SK-N-SH treated with all-trans-retinoic acid at 6 μM for 48 hours (cell line): ENCODE measurements around the gene SOX10.

Source experiments
- ATAC-seq: fragments of 200-7000 bp; cut with Tn5 transposase; 3 replicates; pipeline ENCODE4 v1.9.1; 2020; ENCODE audit warnings: mild to moderate bottlenecking, moderate library complexity
- ARNTL ChIP-seq: fragments of 450-650 bp; formaldehyde crosslinking; IDR thresholded peaks from 2 replicates; pipeline ENCODE4 v1.5.0; 2020; ENCODE audit warnings: low read depth, mild to moderate bottlenecking, moderate library complexity, borderline replicate concordance
- BACH2 ChIP-seq: fragments of 250-450 bp; sonication (Bioruptor Pico); IDR thresholded peaks from 2 replicates; pipeline ENCODE4 v1.9.0; 2021; ENCODE audit warnings: mild to moderate bottlenecking, borderline replicate concordance
- CSDC2 ChIP-seq: fragments of 250-450 bp; sonication (Bioruptor Pico); IDR thresholded peaks from 2 replicates; pipeline ENCODE4 v1.5.0; 2020; ENCODE audit warnings: mild to moderate bottlenecking, moderate library complexity
- ESRRG ChIP-seq: fragments of 250-450 bp; sonication (Bioruptor Pico); IDR thresholded peaks from 2 replicates; pipeline ENCODE4 v1.6.1; 2021; ENCODE audit warnings: mild to moderate bottlenecking
- GLIS3 ChIP-seq: fragments of 250-450 bp; sonication (Bioruptor Pico); IDR thresholded peaks from 2 replicates; pipeline ENCODE4 v1.5.0; 2020; ENCODE audit warnings: mild to moderate bottlenecking, moderate library complexity
- ISL1 ChIP-seq: fragments of 250-450 bp; sonication (Bioruptor Pico); IDR thresholded peaks from 2 replicates; pipeline ENCODE4 v2.1.2; 2022; ENCODE audit warnings: mild to moderate bottlenecking, moderate library complexity
- OSR1 ChIP-seq: fragments of 250-450 bp; sonication (Bioruptor Pico); IDR thresholded peaks from 2 replicates; pipeline ENCODE4 v1.8.0; 2022; ENCODE audit warnings: moderate library complexity, mild to moderate bottlenecking, inconsistent platforms
- PPARA ChIP-seq: fragments of 250-450 bp; sonication (Bioruptor Pico); IDR thresholded peaks from 2 replicates; pipeline ENCODE4 v1.5.0; 2020; ENCODE audit warnings: mild to moderate bottlenecking, borderline replicate concordance
- RARB ChIP-seq: fragments of 250-450 bp; sonication (Bioruptor Pico); IDR thresholded peaks from 2 replicates; pipeline ENCODE4 v1.8.0; 2021; ENCODE audit warnings: mild to moderate bottlenecking, moderate library complexity
- SNAI2 ChIP-seq: fragments of 250-450 bp; sonication (Bioruptor Pico); IDR thresholded peaks from 2 replicates; pipeline ENCODE4 v1.5.0; 2020; ENCODE audit warnings: mild to moderate bottlenecking, moderate library complexity
- TCF4 ChIP-seq: fragments of 250-450 bp; sonication (Bioruptor Pico); IDR thresholded peaks from 2 replicates; pipeline ENCODE4 v1.8.0; 2021; ENCODE audit warnings: mild to moderate bottlenecking, moderate library complexity, borderline replicate concordance
- TOX ChIP-seq: fragments of 250-450 bp; sonication (Bioruptor Pico); IDR thresholded peaks from 2 replicates; pipeline ENCODE4 v1.8.0; 2021; ENCODE audit warnings: mild to moderate bottlenecking, moderate library complexity, borderline replicate concordance
- ZC3H10 ChIP-seq: fragments of 250-450 bp; sonication (Bioruptor Pico); IDR thresholded peaks from 2 replicates; pipeline ENCODE4 v1.5.1; 2021; ENCODE audit warnings: mild to moderate bottlenecking, moderate library complexity
- ZFP3 ChIP-seq: fragments of 250-450 bp; sonication (Bioruptor Pico); IDR thresholded peaks from 2 replicates; pipeline ENCODE4 v1.5.0; 2020; ENCODE audit warnings: mild to moderate bottlenecking, moderate library complexity
- ZNF565 ChIP-seq: fragments of 450-650 bp; formaldehyde crosslinking; conservative IDR thresholded peaks from 2 replicates; pipeline ENCODE4 v1.5.0; 2020; ENCODE audit warnings: low read depth, mild to moderate bottlenecking, moderate library complexity
- ZNF70 ChIP-seq: fragments of 450-650 bp; formaldehyde crosslinking; IDR thresholded peaks from 2 replicates; pipeline ENCODE4 v1.5.0; 2020; ENCODE audit warnings: mild to moderate bottlenecking, moderate library complexity
- ZNF8 ChIP-seq: fragments of 450-650 bp; formaldehyde crosslinking; IDR thresholded peaks from 2 replicates; pipeline ENCODE4 v1.5.0; 2020; ENCODE audit warnings: mild to moderate bottlenecking, moderate library complexity
- TF ChIP-seq, protein P1 (sequence below): fragments of 250-450 bp; sonication (Bioruptor Pico); IDR thresholded peaks from 2 replicates; pipeline ENCODE4 v1.5.1; 2021; ENCODE audit warnings: mild to moderate bottlenecking, moderate library complexity
- TF ChIP-seq, protein P2 (sequence below): fragments of 250-450 bp; sonication (Bioruptor Pico); IDR thresholded peaks from 2 replicates; pipeline ENCODE4 v1.5.0; 2020; ENCODE audit warnings: mild to moderate bottlenecking, moderate library complexity
- TF ChIP-seq, protein P3 (sequence below): fragments of 250-450 bp; sonication (Bioruptor Pico); IDR thresholded peaks from 2 replicates; pipeline ENCODE4 v1.8.0; 2020; ENCODE audit warnings: mild to moderate bottlenecking, moderate library complexity, borderline replicate concordance
- TF ChIP-seq, protein P4 (sequence below): fragments of 250-450 bp; sonication (Bioruptor Pico); IDR thresholded peaks from 2 replicates; pipeline ENCODE4 v1.8.0; 2021; ENCODE audit warnings: low read depth, mild to moderate bottlenecking, moderate library complexity, borderline replicate concordance

Gene SOX10

DNA sequence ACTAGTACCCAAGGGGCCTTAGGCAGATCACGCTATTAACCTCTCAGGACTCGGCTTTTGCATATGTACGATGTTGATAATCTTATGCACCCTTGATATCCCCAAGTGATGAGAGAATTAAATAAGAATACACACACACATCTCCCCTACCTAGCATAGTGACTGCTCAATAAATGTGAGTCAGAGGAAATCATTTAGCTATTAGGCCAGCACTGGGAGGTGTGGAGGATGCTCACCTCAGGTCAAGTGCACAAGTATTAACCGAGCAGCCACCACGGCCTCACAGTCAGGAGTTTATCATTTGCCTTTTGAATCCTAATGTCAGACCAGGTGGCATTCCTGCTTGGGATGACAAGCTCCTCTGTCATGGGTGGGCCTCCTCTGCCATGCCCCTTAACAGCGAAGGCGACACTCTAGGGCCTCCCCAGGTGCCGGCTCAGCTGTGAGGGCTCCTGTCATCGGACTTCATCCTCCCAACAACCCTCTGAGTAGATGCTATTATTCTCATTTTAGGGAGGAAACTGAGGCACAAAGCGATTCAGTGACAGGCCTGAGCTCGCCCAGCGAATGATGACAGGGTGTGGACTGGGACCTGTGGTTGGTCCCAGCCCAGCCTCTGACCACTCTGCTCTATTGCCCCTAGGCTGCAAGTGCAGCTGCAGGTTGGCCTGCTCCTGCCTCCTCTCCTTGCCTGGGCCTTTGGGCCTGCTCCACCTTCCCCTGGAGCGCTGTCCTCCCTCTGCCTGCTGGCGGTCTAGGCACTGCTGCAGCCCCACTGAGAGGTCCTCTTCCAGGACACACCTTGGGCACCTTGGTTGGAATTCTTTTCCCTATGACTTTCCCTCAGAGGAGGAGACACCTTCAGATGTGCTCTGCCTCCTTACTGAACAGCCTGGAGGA lies 5.0 kb upstream of the SOX10 start:
- ATAC-seq, result no peak
- TF ChIP-seq RARB (no peak), ZC3H10 (CRISPR knock-in tag) (no peak), OSR1 (no peak), ISL1 (CRISPR knock-in tag) (no peak), ESRRG (no peak), TOX (CRISPR knock-in tag) (no peak), ARNTL (CRISPR knock-in tag) (no peak), CSDC2 (CRISPR knock-in tag) (no peak), TCF4 (CRISPR knock-in tag) (no peak), ZNF70 (CRISPR knock-in tag) (no peak), BACH2 (CRISPR knock-in tag) (no peak), SNAI2 (CRISPR knock-in tag) (no peak), ZFP3 (CRISPR knock-in tag) (no peak), ZNF8 (CRISPR knock-in tag) (no peak), GLIS3 (no peak), PPARA (no peak)
- TF ChIP-seq, protein P1, sequence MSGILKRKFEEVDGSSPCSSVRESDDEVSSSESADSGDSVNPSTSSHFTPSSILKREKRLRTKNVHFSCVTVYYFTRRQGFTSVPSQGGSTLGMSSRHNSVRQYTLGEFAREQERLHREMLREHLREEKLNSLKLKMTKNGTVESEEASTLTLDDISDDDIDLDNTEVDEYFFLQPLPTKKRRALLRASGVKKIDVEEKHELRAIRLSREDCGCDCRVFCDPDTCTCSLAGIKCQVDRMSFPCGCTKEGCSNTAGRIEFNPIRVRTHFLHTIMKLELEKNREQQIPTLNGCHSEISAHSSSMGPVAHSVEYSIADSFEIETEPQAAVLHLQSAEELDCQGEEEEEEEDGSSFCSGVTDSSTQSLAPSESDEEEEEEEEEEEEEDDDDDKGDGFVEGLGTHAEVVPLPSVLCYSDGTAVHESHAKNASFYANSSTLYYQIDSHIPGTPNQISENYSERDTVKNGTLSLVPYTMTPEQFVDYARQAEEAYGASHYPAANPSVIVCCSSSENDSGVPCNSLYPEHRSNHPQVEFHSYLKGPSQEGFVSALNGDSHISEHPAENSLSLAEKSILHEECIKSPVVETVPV (CRISPR knock-in tag), result no peak
- TF ChIP-seq, protein P2, sequence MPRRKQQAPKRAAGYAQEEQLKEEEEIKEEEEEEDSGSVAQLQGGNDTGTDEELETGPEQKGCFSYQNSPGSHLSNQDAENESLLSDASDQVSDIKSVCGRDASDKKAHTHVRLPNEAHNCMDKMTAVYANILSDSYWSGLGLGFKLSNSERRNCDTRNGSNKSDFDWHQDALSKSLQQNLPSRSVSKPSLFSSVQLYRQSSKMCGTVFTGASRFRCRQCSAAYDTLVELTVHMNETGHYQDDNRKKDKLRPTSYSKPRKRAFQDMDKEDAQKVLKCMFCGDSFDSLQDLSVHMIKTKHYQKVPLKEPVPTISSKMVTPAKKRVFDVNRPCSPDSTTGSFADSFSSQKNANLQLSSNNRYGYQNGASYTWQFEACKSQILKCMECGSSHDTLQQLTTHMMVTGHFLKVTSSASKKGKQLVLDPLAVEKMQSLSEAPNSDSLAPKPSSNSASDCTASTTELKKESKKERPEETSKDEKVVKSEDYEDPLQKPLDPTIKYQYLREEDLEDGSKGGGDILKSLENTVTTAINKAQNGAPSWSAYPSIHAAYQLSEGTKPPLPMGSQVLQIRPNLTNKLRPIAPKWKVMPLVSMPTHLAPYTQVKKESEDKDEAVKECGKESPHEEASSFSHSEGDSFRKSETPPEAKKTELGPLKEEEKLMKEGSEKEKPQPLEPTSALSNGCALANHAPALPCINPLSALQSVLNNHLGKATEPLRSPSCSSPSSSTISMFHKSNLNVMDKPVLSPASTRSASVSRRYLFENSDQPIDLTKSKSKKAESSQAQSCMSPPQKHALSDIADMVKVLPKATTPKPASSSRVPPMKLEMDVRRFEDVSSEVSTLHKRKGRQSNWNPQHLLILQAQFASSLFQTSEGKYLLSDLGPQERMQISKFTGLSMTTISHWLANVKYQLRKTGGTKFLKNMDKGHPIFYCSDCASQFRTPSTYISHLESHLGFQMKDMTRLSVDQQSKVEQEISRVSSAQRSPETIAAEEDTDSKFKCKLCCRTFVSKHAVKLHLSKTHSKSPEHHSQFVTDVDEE (CRISPR knock-in tag), result no peak
- TF ChIP-seq, protein P3, sequence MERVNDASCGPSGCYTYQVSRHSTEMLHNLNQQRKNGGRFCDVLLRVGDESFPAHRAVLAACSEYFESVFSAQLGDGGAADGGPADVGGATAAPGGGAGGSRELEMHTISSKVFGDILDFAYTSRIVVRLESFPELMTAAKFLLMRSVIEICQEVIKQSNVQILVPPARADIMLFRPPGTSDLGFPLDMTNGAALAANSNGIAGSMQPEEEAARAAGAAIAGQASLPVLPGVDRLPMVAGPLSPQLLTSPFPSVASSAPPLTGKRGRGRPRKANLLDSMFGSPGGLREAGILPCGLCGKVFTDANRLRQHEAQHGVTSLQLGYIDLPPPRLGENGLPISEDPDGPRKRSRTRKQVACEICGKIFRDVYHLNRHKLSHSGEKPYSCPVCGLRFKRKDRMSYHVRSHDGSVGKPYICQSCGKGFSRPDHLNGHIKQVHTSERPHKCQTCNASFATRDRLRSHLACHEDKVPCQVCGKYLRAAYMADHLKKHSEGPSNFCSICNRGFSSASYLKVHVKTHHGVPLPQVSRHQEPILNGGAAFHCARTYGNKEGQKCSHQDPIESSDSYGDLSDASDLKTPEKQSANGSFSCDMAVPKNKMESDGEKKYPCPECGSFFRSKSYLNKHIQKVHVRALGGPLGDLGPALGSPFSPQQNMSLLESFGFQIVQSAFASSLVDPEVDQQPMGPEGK (CRISPR knock-in tag), result no peak

DNA sequence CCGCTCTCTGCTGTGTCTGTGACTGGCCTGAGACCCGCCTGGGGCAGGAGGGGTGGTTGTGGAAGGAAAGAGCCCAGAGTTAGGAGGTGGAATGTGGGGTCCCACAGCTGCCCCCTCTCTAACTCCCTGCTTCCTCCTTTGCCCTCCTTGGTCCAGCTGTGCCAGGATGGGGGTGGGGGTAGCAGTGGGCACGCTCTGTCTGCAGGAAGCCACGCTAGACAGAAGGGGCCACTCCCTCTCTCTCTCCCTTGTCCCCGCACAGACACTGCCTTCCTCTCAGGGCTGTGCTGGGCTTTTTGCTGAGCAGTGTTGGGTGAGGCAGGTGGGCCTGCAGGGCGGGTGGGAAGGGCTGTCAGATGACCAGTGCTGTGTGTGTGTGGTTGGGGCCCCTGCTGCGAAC lies 2.0 kb upstream of the SOX10 start:
- no peak for TF ChIP-seq ZC3H10 (CRISPR knock-in tag)
- TF ChIP-seq, protein P3 (CRISPR knock-in tag), result no peak
- no peak for TF ChIP-seq ZNF565 (CRISPR knock-in tag)
- no peak for TF ChIP-seq ISL1 (CRISPR knock-in tag)
- TF ChIP-seq SNAI2 (CRISPR knock-in tag), result no peak
- TF ChIP-seq, protein P1 (CRISPR knock-in tag), result no peak
- no peak for TF ChIP-seq ESRRG
- TF ChIP-seq, protein P4, sequence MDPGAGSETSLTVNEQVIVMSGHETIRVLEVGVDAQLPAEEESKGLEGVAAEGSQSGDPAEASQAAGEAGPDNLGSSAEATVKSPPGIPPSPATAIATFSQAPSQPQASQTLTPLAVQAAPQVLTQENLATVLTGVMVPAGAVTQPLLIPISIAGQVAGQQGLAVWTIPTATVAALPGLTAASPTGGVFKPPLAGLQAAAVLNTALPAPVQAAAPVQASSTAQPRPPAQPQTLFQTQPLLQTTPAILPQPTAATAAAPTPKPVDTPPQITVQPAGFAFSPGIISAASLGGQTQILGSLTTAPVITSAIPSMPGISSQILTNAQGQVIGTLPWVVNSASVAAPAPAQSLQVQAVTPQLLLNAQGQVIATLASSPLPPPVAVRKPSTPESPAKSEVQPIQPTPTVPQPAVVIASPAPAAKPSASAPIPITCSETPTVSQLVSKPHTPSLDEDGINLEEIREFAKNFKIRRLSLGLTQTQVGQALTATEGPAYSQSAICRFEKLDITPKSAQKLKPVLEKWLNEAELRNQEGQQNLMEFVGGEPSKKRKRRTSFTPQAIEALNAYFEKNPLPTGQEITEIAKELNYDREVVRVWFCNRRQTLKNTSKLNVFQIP (CRISPR knock-in tag), result no peak
- no peak for TF ChIP-seq CSDC2 (CRISPR knock-in tag)
- no peak for ATAC-seq
